OCI-LY1 (cell line): Measurements from ENCODE around the gene SERPINB7.

Experiments
- CTCF ChIP-seq: fragments of 200-600 bp; sonication (generic), shearing (Covaris generic); IDR thresholded peaks from 2 replicates; pipeline ENCODE4 v1.5.1; 2017; ENCODE audit warnings: mild to moderate bottlenecking, antibody characterized with exemption, low read length, moderate library complexity, mixed read lengths
- EZH2 ChIP-seq: fragments of 200-600 bp; sonication (generic), shearing (Covaris generic); IDR thresholded peaks from 2 replicates; pipeline ENCODE4 v1.8.0; 2017; ENCODE audit warnings: borderline replicate concordance, mixed run types, mild to moderate bottlenecking, antibody characterized with exemption, low read length, moderate library complexity, mixed read lengths

- TF ChIP-seq CTCF = no peak
- no peak for TF ChIP-seq EZH2
Observed at GRCh38 chr18:63831080-63831788, 56.0 kb downstream of the SERPINB7 start.
